Stomach (tissue), 9 donors: ENCODE results near the gene VAV2. TPM values are rescaled to one million over a fixed set of nuclear protein-coding genes. Genes with fewer than 3 reads are reported as not detected.
A peak's percentile ranks its signal among the peaks of the same experiment; 100 is the strongest.

Experiments
- DNase-seq, 2 donors: peaks; one replicate each; pipeline versions ENCODE4 v3.0.0 to v3.0.0-alpha.2; 2013 to 2019
- H3K27ac ChIP-seq, 5 donors: fragments of 200-600 bp in 4 of 5; sonication (generic) in 4 of 5; one replicate each; pipeline ENCODE4 v1.5.1; 2013 to 2019; ENCODE audit warnings: mild to moderate bottlenecking in 1 of 5, moderate library complexity in 1 of 5
- H3K27me3 ChIP-seq, 3 donors: fragments of 200-600 bp; sonication (generic); one replicate each; pipeline ENCODE4 v1.5.1; 2017 to 2019; ENCODE audit warnings: mixed run types in 1 of 3
- H3K36me3 ChIP-seq, 4 donors: fragments of 200-600 bp; sonication (generic); 1 replicate in 3 of 4; 2 replicates in 1 of 4; pipeline ENCODE4 v1.5.1; 2016 to 2019
- H3K4me1 ChIP-seq, 4 donors: fragments of 200-600 bp; sonication (generic); one replicate each; pipeline ENCODE4 v1.5.1; 2016 to 2019
- H3K4me3 ChIP-seq, 4 donors: fragments of 200-600 bp; sonication (generic) in 3 of 4; one replicate each; pipeline ENCODE4 v1.5.1; 2016 to 2019; ENCODE audit warnings: mild to moderate bottlenecking in 1 of 4
- H3K9me3 ChIP-seq, 4 donors: fragments of 200-600 bp; sonication (generic); one replicate each; pipeline ENCODE4 v1.5.1; 2016 to 2019
- CTCF ChIP-seq, 7 experiments: fragments of 450-650 bp in 4 of 7; fragments of 200-600 bp in 3 of 7; sonication (generic) in 3 of 7; IDR thresholded peaks; one replicate each; pipeline ENCODE4 v1.5.1; 2016 to 2019; ENCODE audit warnings: antibody characterized with exemption in 7 of 7, control low read depth in 2 of 7, mild to moderate bottlenecking in 1 of 7
- EP300 ChIP-seq: sonication (generic); formaldehyde crosslinking; IDR thresholded peaks from one replicate; pipeline ENCODE4 v1.6.1; 2017; ENCODE audit warnings: antibody characterized with exemption
- POLR2A ChIP-seq, 4 donors: fragments of 450-650 bp; IDR thresholded peaks; one replicate each; pipeline ENCODE4 v1.6.1; 2016; ENCODE audit warnings: antibody characterized with exemption in 4 of 4, control low read depth in 2 of 4, mild to moderate bottlenecking in 1 of 4, moderate library complexity in 1 of 4
- POLR2AphosphoS5 ChIP-seq, 3 donors: sonication (generic); formaldehyde crosslinking; IDR thresholded peaks; one replicate each; pipeline ENCODE4 v1.6.1; 2016; ENCODE audit warnings: antibody characterized with exemption in 3 of 3
- WGBS, 5 donors: extraction: QIAGEN DNeasy Blood & Tissue Kit in 3 of 5; methylation state at CpG; one replicate each; pipeline versions ENCODE4 v1.1.5 to v1.1.7; 2013 to 2018; 5-methylcytosine and 5-hydroxymethylcytosine counted together
- intact Hi-C: fragments of 100-400 bp; cut with DNase I; formaldehyde crosslinking; loops from one replicate; pipeline ENCODE4 v1.15.1; 2023; ENCODE audit warnings: low total_unique reads
- polyA plus RNA-seq, 3 donors: library from polyadenylated mRNA; stranded (reverse); fragments of 200-250 nt; gene quantifications; one replicate each; pipeline ENCODE4 v1.2.3, GENCODE V29; 2013
- total RNA-seq, 5 donors: library from RNA; depleted of rRNA; stranded (reverse); fragments of >200 nt; gene quantifications; one replicate each; pipeline versions ENCODE4 v1.1.0 to v1.2.3, GENCODE V29; 2014 to 2016
- donor health status: healthy with polysubstance abuse.
- donor health status: Bipolar disorder and iron deficiency.
- donor health status: healthy.

The VAV2 gene
- total and polyA plus RNA-seq, 8 donors = 4.1 to 14.2 (median 7.0) TPM

- no peak for DNase-seq
- no peak overlapping the region for H3K27ac ChIP-seq
- H3K36me3 ChIP-seq = no peaks in the 10 kb centered on the region
- TF ChIP-seq POLR2AphosphoS5 (IDR thresholded peaks at IDR 0.05) (no peak), POLR2A (IDR thresholded peaks at IDR 0.05) (no peak), CTCF (IDR thresholded peaks at IDR 0.05) (no peak), EP300 (no peak)
- 94 to 100% (median 96%) methylated on average over 4 of the region's 4 CpGs; no CpG with 5 or more reads in 1 of the 5 donors for WGBS, 5 donors
- H3K9me3 ChIP-seq = no peaks in the 10 kb centered on the region
- no peaks in the 10 kb centered on the region for H3K27me3 ChIP-seq
- no peak overlapping the region for H3K4me3 ChIP-seq
- peaks cover 16 to 34% (median 24%) of the 10 kb centered on the region in 4 donors for H3K4me1 ChIP-seq
- intact Hi-C loops = no loop called here
These were observed 38.5 kb downstream of the VAV2 start for GRCh38 chr9:133953621-133953975.

GRCh38 chr9:133952598-133953550 is 39.2 kb downstream of the VAV2 start:
- intact Hi-C loops = no loop called here
- TF ChIP-seq EP300 (no peak), POLR2A (IDR thresholded peaks at IDR 0.05) (no peak), POLR2AphosphoS5 (IDR thresholded peaks at IDR 0.05) (no peak), CTCF (IDR thresholded peaks at IDR 0.05) (no peak)
- DNase-seq = no peak
- no peaks in the 10 kb centered on the region for H3K9me3 ChIP-seq
- no peak overlapping the region for H3K4me3 ChIP-seq
- no peaks in the 10 kb centered on the region for H3K27me3 ChIP-seq
- H3K27ac ChIP-seq = no peak overlapping the region
- H3K36me3 ChIP-seq = no peaks in the 10 kb centered on the region
- WGBS, 5 donors = 86 to 97% (median 90%) methylated on average over 12 to 18 of the region's 18 CpGs
- H3K4me1 ChIP-seq = peaks cover 16 to 33% (median 23%) of the 10 kb centered on the region in 4 donors

- Histone ChIP-seq H3K27me3 (no peaks in the 10 kb centered on the region), H3K4me1 (peaks cover 6 to 21% (median 11%) of the 10 kb centered on the region in 4 donors), H3K4me3 (no peak overlapping the region), H3K27ac (no peak overlapping the region), H3K36me3 (no peaks in the 10 kb centered on the region), H3K9me3 (no peaks in the 10 kb centered on the region)
- no peak for DNase-seq
- no peak for TF ChIP-seq POLR2A (IDR thresholded peaks at IDR 0.05)
- no peak for TF ChIP-seq CTCF (IDR thresholded peaks at IDR 0.05)
- no peak for TF ChIP-seq EP300
- intact Hi-C loops = no loop called here
- WGBS, 5 donors = 92 to 97% (median 93%) methylated on average over 7 to 8 of the region's 8 CpGs
These were observed 40.9 kb downstream of the VAV2 start for GRCh38 chr9:133951265-133951664.

- H3K4me3 ChIP-seq = no peak overlapping the region
- no peaks in the 10 kb centered on the region for H3K9me3 ChIP-seq
- WGBS, 5 donors = 71 to 82% (median 74%) methylated on average over 25 of the region's 25 CpGs
- peaks cover under 1 to 15% (median 5%) of the 10 kb centered on the region in 4 donors for H3K4me1 ChIP-seq
- peaks cover 0 to 4% (median 0%) of the 10 kb centered on the region in 4 donors for H3K36me3 ChIP-seq
- intact Hi-C loops = no loop called here
- TF ChIP-seq CTCF (IDR thresholded peaks at IDR 0.05) (no peak), EP300 (no peak), POLR2AphosphoS5 (IDR thresholded peaks at IDR 0.05) (no peak)
- no peak overlapping the region for H3K27ac ChIP-seq
- no peaks in the 10 kb centered on the region for H3K27me3 ChIP-seq
- DNase-seq = peak in 1 of 2 donors; percentile 71
These were observed 41.5 kb downstream of the VAV2 start for GRCh38 chr9:133950629-133951111.
